ENCODE results near the gene TEAD1. TPM values are rescaled to one million over a fixed set of nuclear protein-coding genes. Genes with fewer than 3 reads are reported as not detected.
A peak's percentile ranks its signal among the peaks of the same experiment; 100 is the strongest.

Gene TEAD1
- total RNA-seq, 1 donor from 2014 or later, result 88.8 TPM

DNA sequence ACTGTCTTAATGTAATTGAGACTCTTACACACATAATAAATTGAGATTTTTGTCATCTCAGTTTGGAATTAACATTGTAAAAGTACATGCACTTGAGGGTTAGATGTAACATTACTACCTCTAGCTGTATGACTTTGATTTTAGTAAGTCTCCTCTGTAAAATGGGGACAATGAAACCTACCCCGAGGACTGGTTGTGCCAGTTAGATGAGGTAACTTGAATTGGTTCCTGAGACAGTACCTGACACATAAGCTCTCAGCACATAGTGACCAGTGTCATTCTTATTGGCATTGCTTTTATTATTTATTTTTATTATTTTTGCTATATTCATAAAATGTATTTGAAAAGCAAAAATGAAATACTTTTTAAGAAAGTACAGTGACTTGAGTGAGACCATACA, 114.8 kb downstream of the TEAD1 start:
- DNase-seq (ENCODE audit: low spot score), result no peak

DNA sequence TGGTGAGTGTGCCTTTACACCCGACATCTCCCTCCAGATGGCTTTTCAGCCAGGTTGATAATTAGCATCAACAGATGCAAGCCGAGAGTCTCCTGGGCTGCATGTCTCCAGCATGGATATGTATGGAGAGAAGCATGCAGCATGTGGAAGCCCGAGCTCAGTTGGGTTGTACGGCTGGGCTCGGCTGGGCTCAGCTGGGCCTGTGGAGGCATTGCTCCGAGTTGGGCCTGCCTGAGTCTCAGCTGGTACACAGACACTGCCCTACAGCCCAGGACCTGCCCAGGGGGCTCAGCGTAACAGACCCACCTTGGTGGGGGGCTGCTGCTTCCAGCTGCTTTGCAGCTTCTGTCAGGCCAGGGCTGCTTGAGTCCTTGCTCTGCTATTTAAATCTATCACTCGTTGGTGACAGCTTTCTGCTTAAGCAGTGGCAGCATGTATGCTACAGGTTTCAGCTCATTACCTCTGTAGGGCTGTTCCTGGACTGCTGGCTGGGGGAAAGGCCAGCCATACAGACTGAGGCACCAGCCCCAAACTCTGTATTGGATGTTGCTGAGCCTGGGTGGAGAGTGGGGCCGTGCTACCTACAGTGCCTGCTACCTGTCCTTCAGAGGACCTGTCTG, 115.5 kb downstream of the TEAD1 start:
- DNase-seq (ENCODE audit: low spot score), result no peak

GRCh38 chr11:12790861-12791616, 116.8 kb downstream of the TEAD1 start:
- DNase-seq (ENCODE audit: low spot score), result no peak

- no peak for DNase-seq (ENCODE audit: low spot score)
These were observed 117.8 kb downstream of the TEAD1 start for GRCh38 chr11:12792018-12792417.

- DNase-seq (ENCODE audit: low spot score), result no peak
These were observed 118.4 kb downstream of the TEAD1 start for GRCh38 chr11:12792590-12792989.

DNA sequence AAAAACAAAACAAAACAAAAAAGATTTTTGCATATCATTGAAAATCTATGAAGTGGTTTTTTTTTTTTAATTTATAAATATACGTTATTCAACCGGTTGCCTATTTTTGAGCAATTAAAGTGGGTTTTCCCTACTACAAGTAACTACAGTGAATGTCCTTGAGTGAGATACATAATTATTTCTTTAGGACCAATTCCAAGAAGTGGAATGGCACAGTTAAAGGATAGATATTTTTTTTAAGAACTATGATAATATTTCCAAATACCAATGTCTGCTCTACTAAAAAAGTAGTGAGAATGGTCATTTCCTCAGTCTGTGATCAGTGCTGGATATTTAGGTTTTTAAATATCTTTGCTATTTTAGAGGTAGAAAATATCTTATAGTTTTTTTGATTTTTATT, 118.8 kb downstream of the TEAD1 start:
- DNase-seq (ENCODE audit: low spot score), result no peak

DNA sequence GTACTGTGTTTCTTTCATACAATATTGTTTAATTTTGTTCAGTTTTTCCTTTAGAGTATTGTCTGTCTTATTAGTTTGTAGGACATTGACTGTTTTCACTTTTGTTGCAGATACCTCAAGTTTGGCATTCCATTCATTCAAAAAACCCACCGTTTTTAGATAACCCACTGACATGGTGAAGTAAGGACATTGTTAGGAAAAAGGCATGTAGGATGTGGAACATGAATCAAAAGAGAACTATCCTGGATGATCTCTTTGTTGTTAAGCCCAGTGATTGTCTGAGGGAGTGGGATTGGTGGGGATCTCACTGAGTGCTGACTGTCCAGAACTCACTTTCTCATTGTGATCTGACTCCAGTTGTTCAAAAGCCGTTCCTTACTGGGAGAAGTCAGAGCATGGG, 119.3 kb downstream of the TEAD1 start:
- no peak for DNase-seq (ENCODE audit: low spot score)

GRCh38 chr11:12794576-12795230, 120.5 kb downstream of the TEAD1 start:
- no peak for DNase-seq (ENCODE audit: low spot score)

DNA sequence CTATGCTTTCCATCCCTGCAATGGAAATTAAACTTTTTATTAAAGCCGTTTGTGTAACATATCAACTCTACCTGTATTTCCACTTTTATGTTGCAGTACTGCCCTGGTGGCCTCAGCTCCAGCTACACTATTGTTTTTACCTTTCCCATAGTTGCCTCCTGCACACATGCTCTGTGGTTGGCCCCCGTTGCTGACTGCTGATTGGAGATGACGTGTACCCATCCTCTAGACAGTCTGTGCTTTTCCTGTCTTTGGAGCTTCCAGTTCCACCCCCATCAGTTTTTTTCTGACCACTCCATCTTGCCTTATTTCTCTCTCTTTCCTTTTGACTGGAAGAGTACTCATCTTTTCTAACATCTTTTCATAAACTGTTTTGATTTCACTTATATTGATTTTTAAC, 123.8 kb downstream of the TEAD1 start:
- no peak for DNase-seq (ENCODE audit: low spot score)

DNA sequence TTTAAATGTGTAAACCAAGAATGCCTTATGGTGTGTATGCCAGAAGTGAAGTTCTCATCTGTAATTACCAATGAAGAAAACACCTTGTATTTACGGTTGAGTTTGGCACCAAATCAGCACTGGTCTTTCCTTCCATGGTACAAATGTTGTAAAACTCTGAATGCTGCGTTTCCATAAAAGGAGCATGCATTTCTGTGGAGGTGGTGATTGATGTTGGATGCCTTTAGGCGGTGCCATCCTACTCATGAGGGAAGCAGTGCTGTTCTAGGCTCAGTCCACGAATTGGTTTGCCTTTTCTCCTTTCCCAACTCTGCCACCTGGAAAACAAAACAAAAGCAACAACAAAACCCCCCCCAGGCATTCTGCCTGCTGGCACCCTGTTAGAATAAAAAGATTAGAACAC, 124.4 kb downstream of the TEAD1 start:
- no peak for DNase-seq (ENCODE audit: low spot score)

DNA sequence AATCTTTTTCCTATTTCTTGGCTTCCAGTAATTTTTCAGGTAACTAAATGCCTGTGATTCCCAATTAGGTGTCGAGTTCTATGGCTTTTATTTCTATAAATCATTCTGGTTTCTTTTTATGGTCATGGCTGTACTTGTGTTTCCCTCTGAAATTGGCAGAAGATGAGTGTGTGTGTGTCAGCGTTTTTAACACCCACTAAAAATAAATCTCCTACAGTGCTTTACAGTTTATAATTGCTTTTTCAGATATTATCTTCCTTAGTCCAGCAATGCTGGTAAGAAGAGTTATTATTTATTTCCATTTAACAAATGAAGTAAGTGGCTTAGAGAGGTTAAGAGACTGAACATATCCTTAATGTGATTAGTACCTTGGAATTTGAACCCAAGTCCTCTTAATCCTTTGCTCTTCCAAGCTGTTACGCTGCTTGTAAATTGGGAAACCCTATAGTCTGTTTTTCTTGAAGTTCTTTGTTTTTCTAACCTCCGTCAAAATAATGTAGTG, 125.2 kb downstream of the TEAD1 start:
- DNase-seq (ENCODE audit: low spot score), result no peak

GRCh38 chr11:12800032-12800671, 125.9 kb downstream of the TEAD1 start:
- DNase-seq (ENCODE audit: low spot score), result peak; percentile 53

- DNase-seq (ENCODE audit: low spot score), result no peak
These were observed 126.7 kb downstream of the TEAD1 start for GRCh38 chr11:12800871-12801270.

DNA sequence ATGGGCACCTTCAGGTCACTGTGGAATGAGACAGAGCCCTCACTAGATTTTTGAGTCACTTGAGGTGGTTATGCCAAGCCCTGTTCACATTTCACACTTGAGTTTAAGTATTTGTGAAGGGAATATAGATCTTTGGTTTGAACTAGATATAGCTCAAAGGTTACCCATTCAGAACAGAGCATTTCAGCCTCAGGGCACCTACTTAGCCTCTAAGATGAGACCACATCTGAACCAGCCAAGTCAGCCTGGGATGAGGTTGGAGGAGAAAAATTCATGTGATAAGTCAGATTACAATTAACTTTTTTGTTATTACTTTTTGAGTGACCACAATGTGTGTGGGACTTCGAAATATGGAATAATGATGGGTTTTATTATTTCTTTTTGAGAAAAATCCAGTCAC, 127.8 kb downstream of the TEAD1 start:
- no peak for DNase-seq (ENCODE audit: low spot score)

- peak; percentile 94 for DNase-seq (ENCODE audit: low spot score)
These were observed 128.3 kb downstream of the TEAD1 start for GRCh38 chr11:12802418-12803085.

DNA sequence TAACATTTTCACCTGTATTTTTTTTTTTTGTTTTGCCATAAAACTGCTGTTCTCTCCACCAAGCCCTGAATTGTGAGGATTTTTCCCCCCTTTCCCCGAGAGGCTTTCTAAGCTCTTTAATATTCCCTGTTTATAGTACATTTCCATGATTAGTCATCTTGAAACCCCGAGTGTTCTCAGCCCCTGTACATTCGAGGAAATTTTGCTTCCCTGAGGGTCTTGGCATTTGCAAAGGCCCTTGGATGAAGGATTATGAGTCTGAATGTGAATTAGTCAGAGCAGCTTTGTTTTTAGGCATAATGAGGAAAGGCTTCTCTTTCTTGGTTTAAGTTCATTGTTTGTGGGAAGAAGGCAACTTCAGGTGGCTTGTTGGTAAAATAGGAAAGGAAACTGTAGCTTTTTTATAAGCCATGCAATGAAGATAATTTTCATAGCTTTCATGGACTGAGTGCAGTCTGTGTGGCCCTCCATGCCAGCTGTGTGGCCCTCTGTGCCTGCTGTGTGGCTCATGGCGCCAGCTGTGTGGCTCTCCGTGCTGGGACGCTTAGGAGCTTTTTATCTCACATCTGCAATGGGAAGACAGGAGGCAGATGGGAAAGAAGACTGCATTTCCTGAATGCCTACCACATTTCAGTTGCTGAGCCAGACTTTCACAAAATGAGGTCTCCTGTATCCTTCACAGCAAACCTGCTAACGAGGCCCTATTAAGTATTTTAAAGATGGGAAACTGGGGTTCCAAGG, 129.0 kb downstream of the TEAD1 start:
- no peak for DNase-seq (ENCODE audit: low spot score)

GRCh38 chr11:12806113-12806512, 131.9 kb downstream of the TEAD1 start:
- no peak for DNase-seq (ENCODE audit: low spot score)

- DNase-seq (ENCODE audit: low spot score), result no peak
These were observed 133.4 kb downstream of the TEAD1 start for GRCh38 chr11:12807621-12808020.

- no peak for DNase-seq (ENCODE audit: low spot score)
These were observed 134.3 kb downstream of the TEAD1 start for GRCh38 chr11:12808519-12808918.

GRCh38 chr11:12809364-12809763, 135.1 kb downstream of the TEAD1 start:
- no peak for DNase-seq (ENCODE audit: low spot score)

Measured in mucosa of gallbladder (tissue), 1 donor.